Activated naive CD4-positive, alpha-beta T cell treated with anti-CD3 and anti-CD28 coated beads for 36 hours (primary cell): Measurements from ENCODE around the gene CSTPP1. TPM values are rescaled to one million over a fixed set of nuclear protein-coding genes. Genes with fewer than 3 reads are reported as not detected.

Experiments used
- CTCF ChIA-PET: fragments of 350-600 bp; sonication (Branson Sonifier 250); formaldehyde crosslinking; loops from one replicate; lab custom pipeline; 2021; ENCODE audit warnings: antibody characterized with exemption; lab: Charles Lee
- DNase-seq: peaks from one replicate; pipeline ENCODE4 v3.0.0-alpha.2; 2020
- H3K27ac Mint-ChIP-seq: one replicate; pipeline ENCODE4 v1.8.0; 2021; ENCODE audit warnings: mild to moderate bottlenecking, mixed read lengths
- H3K27me3 Mint-ChIP-seq: one replicate; pipeline ENCODE4 v1.8.0; 2021; ENCODE audit warnings: low read depth, mixed read lengths
- H3K36me3 Mint-ChIP-seq: one replicate; pipeline ENCODE4 v1.8.0; 2021; ENCODE audit warnings: low read depth, mixed read lengths
- H3K4me1 Mint-ChIP-seq: one replicate; pipeline ENCODE4 v1.8.0; 2021; ENCODE audit warnings: low read depth, mixed read lengths
- H3K4me3 Mint-ChIP-seq: one replicate; pipeline ENCODE4 v1.8.0; 2021; ENCODE audit warnings: mild to moderate bottlenecking, moderate library complexity, mixed read lengths
- H3K9me3 Mint-ChIP-seq: one replicate; pipeline ENCODE4 v1.8.0; 2021; ENCODE audit warnings: mixed read lengths
- intact Hi-C: fragments of 100-400 bp; cut with micrococcal nuclease; formaldehyde crosslinking; loops from one replicate; pipeline ENCODE4 v1.15.1; 2023
- total RNA-seq, 2 experiments: library from RNA; stranded (reverse); gene quantifications; one replicate each; pipeline ENCODE4 v1.2.3, GENCODE V29; 2021

CSTPP1 gene
- total RNA-seq, 2 experiments from 2014 or later, result 14.0 TPM

GRCh38 chr11:47136327-47136726 is 199.8 kb downstream of the CSTPP1 start:
- intact Hi-C loops, result no loop called here
- DNase-seq, result no peak
- Mint-ChIP-seq H3K36me3 (no peaks in the 10 kb centered on the region), H3K27me3 (no peaks in the 10 kb centered on the region), H3K27ac (no peak overlapping the region), H3K4me3 (no peak overlapping the region), H3K9me3 (no peaks in the 10 kb centered on the region), H3K4me1 (no peaks in the 10 kb centered on the region)
- CTCF ChIA-PET, result interaction anchor here (0.6 kb wide), 1 partner anchor 645 kb away, joined by 3 read pairs; no protein-coding TSS in a partner anchor

- Mint-ChIP-seq H3K4me3 (no peak overlapping the region), H3K27ac (no peak overlapping the region), H3K4me1 (no peaks in the 10 kb centered on the region), H3K27me3 (no peaks in the 10 kb centered on the region), H3K9me3 (no peaks in the 10 kb centered on the region), H3K36me3 (no peaks in the 10 kb centered on the region)
- CTCF ChIA-PET, result interaction anchor here (0.6 to 0.9 kb wide), 2 partner anchors 16 to 371 kb away, joined by 3 read pairs; no protein-coding TSS in a partner anchor
- intact Hi-C loops, result no loop called here
- DNase-seq, result no peak
Measured at GRCh38 chr11:47136921-47137320, 200.4 kb downstream of the CSTPP1 start.

- no peaks in the 10 kb centered on the region for H3K4me1 Mint-ChIP-seq
- no peak overlapping the region for H3K27ac Mint-ChIP-seq
- no peak overlapping the region for H3K4me3 Mint-ChIP-seq
- no peaks in the 10 kb centered on the region for H3K36me3 Mint-ChIP-seq
- H3K9me3 Mint-ChIP-seq, result no peaks in the 10 kb centered on the region
- no peaks in the 10 kb centered on the region for H3K27me3 Mint-ChIP-seq
- no peak for DNase-seq
- intact Hi-C loops, result no loop called here
- CTCF ChIA-PET, result interaction anchor here (0.6 to 0.9 kb wide), 2 partner anchors 15 to 370 kb away, joined by 3 read pairs; no protein-coding TSS in a partner anchor
Measured at GRCh38 chr11:47137476-47137875, 200.9 kb downstream of the CSTPP1 start.

- no peaks in the 10 kb centered on the region for H3K9me3 Mint-ChIP-seq
- no peak for DNase-seq
- no peaks in the 10 kb centered on the region for H3K4me1 Mint-ChIP-seq
- H3K4me3 Mint-ChIP-seq, result no peak overlapping the region
- intact Hi-C loops, result no loop called here
- H3K36me3 Mint-ChIP-seq, result no peaks in the 10 kb centered on the region
- H3K27ac Mint-ChIP-seq, result no peak overlapping the region
- CTCF ChIA-PET, result interaction anchor here (0.6 kb wide), 2 partner anchors 289 to 591 kb away, joined by 3 to 5 read pairs; no protein-coding TSS in a partner anchor
- H3K27me3 Mint-ChIP-seq, result no peaks in the 10 kb centered on the region
Measured at GRCh38 chr11:47139878-47140277, 203.3 kb downstream of the CSTPP1 start.

GRCh38 chr11:47143322-47143721 is 206.8 kb downstream of the CSTPP1 start:
- no peak for DNase-seq
- Mint-ChIP-seq H3K27me3 (no peaks in the 10 kb centered on the region), H3K9me3 (no peaks in the 10 kb centered on the region), H3K36me3 (no peaks in the 10 kb centered on the region), H3K27ac (no peak overlapping the region), H3K4me3 (no peak overlapping the region), H3K4me1 (no peaks in the 10 kb centered on the region)
- intact Hi-C loops, result no loop called here
- CTCF ChIA-PET, result interaction anchor here (1.1 to 1.3 kb wide), 2 partner anchors 9 kb away, joined by 3 to 4 read pairs; no protein-coding TSS in a partner anchor

- H3K4me1 Mint-ChIP-seq, result no peaks in the 10 kb centered on the region
- no peak for DNase-seq
- no peaks in the 10 kb centered on the region for H3K36me3 Mint-ChIP-seq
- no peaks in the 10 kb centered on the region for H3K9me3 Mint-ChIP-seq
- H3K27me3 Mint-ChIP-seq, result no peaks in the 10 kb centered on the region
- CTCF ChIA-PET, result no interaction called here
- intact Hi-C loops, result no loop called here
- no peak overlapping the region for H3K4me3 Mint-ChIP-seq
- H3K27ac Mint-ChIP-seq, result no peak overlapping the region
Measured at GRCh38 chr11:47144541-47144940, 208.0 kb downstream of the CSTPP1 start.

DNA sequence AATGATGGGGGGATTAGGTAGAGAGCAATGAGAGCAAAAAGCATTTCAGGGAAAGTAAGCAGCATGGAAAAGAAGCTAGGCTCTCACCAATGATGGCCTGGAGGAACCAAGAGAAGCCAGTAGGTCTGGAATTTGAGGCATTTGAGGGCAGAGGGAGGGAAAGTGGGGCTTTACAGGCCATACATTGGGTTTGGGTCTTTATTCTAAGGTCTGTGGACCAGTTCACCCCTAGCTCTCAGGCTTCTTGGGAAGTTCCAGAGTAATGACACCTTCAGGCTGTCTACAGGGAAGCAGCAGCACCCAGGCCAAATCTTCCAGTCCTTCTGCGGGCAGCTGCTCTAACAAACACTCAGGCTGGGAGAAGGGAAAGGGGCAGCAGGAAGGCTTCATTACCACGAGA is 210.7 kb downstream of the CSTPP1 start:
- Mint-ChIP-seq H3K4me3 (no peak overlapping the region), H3K9me3 (no peaks in the 10 kb centered on the region), H3K27ac (no peak overlapping the region), H3K4me1 (no peaks in the 10 kb centered on the region), H3K36me3 (no peaks in the 10 kb centered on the region), H3K27me3 (no peaks in the 10 kb centered on the region)
- CTCF ChIA-PET, result interaction anchor here (0.8 to 1.4 kb wide), 3 partner anchors 14 to 260 kb away, joined by 3 read pairs; no protein-coding TSS in a partner anchor
- DNase-seq, result no peak
- intact Hi-C loops, result no loop called here

DNA sequence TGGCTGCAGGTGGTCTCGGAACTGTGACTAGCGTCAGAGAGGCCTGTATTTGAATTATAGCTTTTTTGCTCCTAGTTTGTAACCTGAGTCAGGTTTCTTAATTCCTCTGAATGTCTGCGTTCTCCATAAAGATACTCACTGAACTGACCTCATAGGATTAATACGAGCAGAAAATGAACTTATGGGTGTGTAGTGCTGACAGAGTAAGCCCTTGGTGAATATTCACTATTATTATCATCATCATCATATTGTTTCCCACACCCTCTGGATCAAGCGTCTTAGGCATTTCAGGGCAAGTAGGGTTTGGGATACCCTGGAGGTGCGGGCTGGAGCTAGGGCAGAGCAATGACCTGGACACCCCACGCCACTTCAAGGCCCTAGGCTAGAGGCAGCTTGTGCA is 211.1 kb downstream of the CSTPP1 start:
- no peak overlapping the region for H3K27ac Mint-ChIP-seq
- no peaks in the 10 kb centered on the region for H3K36me3 Mint-ChIP-seq
- CTCF ChIA-PET, result interaction anchor here (0.8 to 1.4 kb wide), 3 partner anchors 13 to 261 kb away, joined by 3 read pairs; no protein-coding TSS in a partner anchor
- no peaks in the 10 kb centered on the region for H3K27me3 Mint-ChIP-seq
- intact Hi-C loops, result no loop called here
- no peak overlapping the region for H3K4me3 Mint-ChIP-seq
- no peaks in the 10 kb centered on the region for H3K4me1 Mint-ChIP-seq
- no peak for DNase-seq
- H3K9me3 Mint-ChIP-seq, result no peaks in the 10 kb centered on the region

- DNase-seq, result no peak
- CTCF ChIA-PET, result no interaction called here
- H3K4me1 Mint-ChIP-seq, result peaks cover 4% of the 10 kb centered on the region
- no peaks in the 10 kb centered on the region for H3K36me3 Mint-ChIP-seq
- no peak overlapping the region for H3K4me3 Mint-ChIP-seq
- H3K9me3 Mint-ChIP-seq, result no peaks in the 10 kb centered on the region
- intact Hi-C loops, result no loop called here
- H3K27ac Mint-ChIP-seq, result no peak overlapping the region
- no peaks in the 10 kb centered on the region for H3K27me3 Mint-ChIP-seq
Measured at GRCh38 chr11:47148270-47148669, 211.7 kb downstream of the CSTPP1 start.

DNA sequence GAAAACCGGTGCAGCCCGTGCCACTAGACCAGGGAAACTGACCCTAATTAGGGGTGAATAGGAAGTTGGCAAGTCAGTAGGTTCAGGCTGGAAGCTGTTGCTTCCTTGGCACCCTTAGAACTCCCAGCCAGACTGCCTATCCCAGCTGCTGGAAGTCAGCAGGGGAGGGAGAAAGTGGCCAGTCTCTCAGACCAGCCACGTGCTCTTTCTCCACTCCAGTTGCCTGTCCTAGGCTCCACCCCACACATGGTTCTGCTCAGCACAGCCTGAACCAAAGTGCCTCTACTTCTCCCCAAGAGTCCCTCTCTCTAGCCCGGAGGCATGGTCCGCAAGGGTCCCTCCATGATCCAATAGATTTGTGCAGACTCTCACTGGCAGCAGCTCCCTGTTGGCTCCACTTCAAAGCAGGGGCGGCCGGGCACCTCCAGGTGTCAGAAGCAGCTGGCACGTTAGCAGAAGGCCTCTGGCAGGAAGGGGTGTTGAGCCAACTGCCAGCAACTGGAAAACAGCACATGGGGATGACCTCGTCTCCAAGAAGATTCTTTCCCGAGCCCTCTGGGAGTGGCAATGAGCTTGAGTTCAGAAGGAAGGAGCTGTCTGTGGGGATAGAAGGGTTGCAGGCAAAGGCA is 212.5 kb downstream of the CSTPP1 start:
- Mint-ChIP-seq H3K9me3 (no peaks in the 10 kb centered on the region), H3K36me3 (no peaks in the 10 kb centered on the region), H3K27me3 (no peaks in the 10 kb centered on the region), H3K4me3 (no peak overlapping the region), H3K27ac (no peak overlapping the region), H3K4me1 (peaks cover 12% of the 10 kb centered on the region)
- intact Hi-C loops, result no loop called here
- DNase-seq, result no peak
- CTCF ChIA-PET, result interaction anchor here (0.6 kb wide), 2 partner anchors 58 to 85 kb away, joined by 3 read pairs; no protein-coding TSS in a partner anchor

DNA sequence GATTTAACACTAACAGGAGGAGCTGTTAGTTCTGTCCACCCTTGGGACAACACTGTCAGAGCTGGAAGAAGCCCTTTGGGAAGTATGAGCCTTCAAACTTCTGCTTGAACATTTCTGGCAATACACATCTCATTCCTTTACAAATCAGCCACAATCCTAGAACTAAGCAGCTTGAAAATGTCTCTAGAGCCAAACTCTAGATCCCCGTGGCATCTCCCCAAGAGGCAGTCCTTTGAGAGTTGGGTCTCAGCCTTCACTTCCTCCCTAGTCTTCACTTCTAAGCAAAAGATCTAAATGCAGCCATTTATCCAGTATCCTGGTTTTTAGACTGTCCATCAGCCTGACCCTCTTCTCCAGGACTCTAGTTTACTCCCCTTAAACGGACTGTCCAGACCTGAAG is 213.2 kb downstream of the CSTPP1 start:
- Mint-ChIP-seq H3K36me3 (no peaks in the 10 kb centered on the region), H3K9me3 (no peaks in the 10 kb centered on the region), H3K4me1 (peaks cover 19% of the 10 kb centered on the region), H3K4me3 (no peak overlapping the region), H3K27me3 (no peaks in the 10 kb centered on the region), H3K27ac (no peak overlapping the region)
- CTCF ChIA-PET, result interaction anchor here (0.6 to 1.0 kb wide), 2 partner anchors 59 to 229 kb away, joined by 3 read pairs; no protein-coding TSS in a partner anchor
- intact Hi-C loops, result no loop called here
- no peak for DNase-seq

DNA sequence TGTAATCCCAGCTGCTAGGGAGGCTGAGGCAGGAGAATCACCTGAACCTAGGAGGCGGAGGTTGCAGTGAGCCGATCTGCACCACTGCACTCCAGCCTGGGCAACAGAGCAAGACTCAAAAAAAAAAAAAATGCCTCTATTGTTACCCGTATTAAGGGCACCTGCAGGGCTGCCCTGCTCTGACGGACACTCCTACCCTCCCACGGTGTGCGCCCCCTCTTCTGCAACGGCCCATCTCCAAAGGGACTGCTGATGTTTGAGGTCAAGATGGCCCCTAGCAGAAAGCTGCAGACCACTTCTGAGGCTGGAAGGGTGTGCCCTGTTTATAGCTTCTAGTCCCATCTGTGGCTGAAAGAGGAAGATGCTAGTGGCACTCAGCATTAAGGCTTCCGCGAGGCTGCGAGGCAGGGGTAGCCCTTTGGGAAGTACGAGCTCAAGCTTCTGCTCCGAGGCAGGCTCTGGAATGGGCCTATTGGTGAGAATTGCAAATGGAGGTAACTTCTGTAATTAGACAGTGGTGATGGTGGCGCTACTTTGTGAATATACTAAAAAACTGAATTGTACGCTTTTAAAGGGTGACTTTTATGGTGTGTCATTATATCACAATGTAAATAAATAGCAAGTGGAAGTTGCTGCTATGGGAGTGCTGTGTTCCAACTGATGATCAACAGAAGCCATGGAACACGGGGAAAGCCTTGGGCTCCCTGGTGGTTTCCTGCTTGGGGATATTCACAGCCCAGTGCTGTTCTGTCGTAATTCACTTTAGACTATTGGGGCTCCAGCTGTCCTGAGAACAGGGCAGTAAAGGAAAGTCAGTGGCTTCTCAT is 215.8 kb downstream of the CSTPP1 start:
- intact Hi-C loops, result no loop called here
- H3K4me1 Mint-ChIP-seq, result peaks cover 29% of the 10 kb centered on the region
- H3K27me3 Mint-ChIP-seq, result no peaks in the 10 kb centered on the region
- H3K36me3 Mint-ChIP-seq, result no peaks in the 10 kb centered on the region
- no peak for DNase-seq
- H3K4me3 Mint-ChIP-seq, result no peak overlapping the region
- H3K27ac Mint-ChIP-seq, result no peak overlapping the region
- CTCF ChIA-PET, result interaction anchor here (0.9 to 3.5 kb wide), 47 partner anchors 9 to 451 kb away, joined by 3 to 38 read pairs (median 4); partner anchors contain the start of genes ARFGAP2, LRP4 and ZNF408
- no peaks in the 10 kb centered on the region for H3K9me3 Mint-ChIP-seq
